Suppressor macrophage treated with lipopolysaccharide for 4 hours (primary cell): ENCODE data around the gene GALNT13.

Source experiments
- DNase-seq: peaks from one replicate; pipeline ENCODE4 v3.0.0-alpha.2; 2020

Gene GALNT13

GRCh38 chr2:153946036-153946435, 74.3 kb downstream of the GALNT13 start:
- DNase-seq = no peak

GRCh38 chr2:153953761-153954160, 82.0 kb downstream of the GALNT13 start:
- no peak for DNase-seq

- DNase-seq = no peak
Observed at GRCh38 chr2:153963256-153963655, 91.5 kb downstream of the GALNT13 start.

- no peak for DNase-seq
Observed at GRCh38 chr2:153967248-153967973, 95.7 kb downstream of the GALNT13 start.

GRCh38 chr2:153971250-153971649, 99.5 kb downstream of the GALNT13 start:
- no peak for DNase-seq

GRCh38 chr2:153971855-153972254, 100.1 kb downstream of the GALNT13 start:
- DNase-seq = no peak

- no peak for DNase-seq
Observed at GRCh38 chr2:153972412-153972811, 100.7 kb downstream of the GALNT13 start.

GRCh38 chr2:153986488-153987229, 114.9 kb downstream of the GALNT13 start:
- no peak for DNase-seq

GRCh38 chr2:153990771-153991170, 119.0 kb downstream of the GALNT13 start:
- DNase-seq = no peak

- DNase-seq = no peak
Observed at GRCh38 chr2:154013514-154013913, 141.8 kb downstream of the GALNT13 start.

- no peak for DNase-seq
Observed at GRCh38 chr2:154015233-154015632, 143.5 kb downstream of the GALNT13 start.

- DNase-seq = no peak
Observed at GRCh38 chr2:154029504-154029903, 157.8 kb downstream of the GALNT13 start.

GRCh38 chr2:154032220-154032619, 160.5 kb downstream of the GALNT13 start:
- no peak for DNase-seq

- no peak for DNase-seq
Observed at GRCh38 chr2:154046493-154046892, 174.8 kb downstream of the GALNT13 start.

- DNase-seq = no peak
Observed at GRCh38 chr2:154048905-154049304, 177.2 kb downstream of the GALNT13 start.

GRCh38 chr2:154049561-154049960, 177.8 kb downstream of the GALNT13 start:
- DNase-seq = no peak

- DNase-seq = no peak
Observed at GRCh38 chr2:154067124-154067523, 195.4 kb downstream of the GALNT13 start.

GRCh38 chr2:154078926-154079325, 207.2 kb downstream of the GALNT13 start:
- no peak for DNase-seq

- DNase-seq = no peak
Observed at GRCh38 chr2:154092571-154092970, 220.8 kb downstream of the GALNT13 start.

- no peak for DNase-seq
Observed at GRCh38 chr2:154093856-154094255, 222.1 kb downstream of the GALNT13 start.

GRCh38 chr2:154097833-154098398, 226.2 kb downstream of the GALNT13 start:
- DNase-seq = no peak

- DNase-seq = no peak
Observed at GRCh38 chr2:154120706-154121105, 249.0 kb downstream of the GALNT13 start.

- DNase-seq = no peak
Observed at GRCh38 chr2:154125891-154126290, 254.2 kb downstream of the GALNT13 start.

GRCh38 chr2:154130821-154131220, 259.1 kb downstream of the GALNT13 start:
- no peak for DNase-seq
